ENCODE measurements around the gene HNRNPH3. TPM values are rescaled to one million over a fixed set of nuclear protein-coding genes. Genes with fewer than 3 reads are reported as not detected.

The HNRNPH3 gene
- total RNA-seq, 1 experiment from 2014 or later, result 244 TPM

- H3K79me2 ChIP-seq (ENCODE audit: insufficient read depth, low read length), result no peaks in the 10 kb centered on the region
- H2BK120ac ChIP-seq (ENCODE audit: low read depth, low read length, poor library complexity, severe bottlenecking), result no peak overlapping the region
- no peak overlapping the region for H2AK5ac ChIP-seq (ENCODE audit: insufficient read length, low read length)
- no peak overlapping the region for H3K4ac ChIP-seq (ENCODE audit: low read depth, low read length)
- no peak overlapping the region for H3K4me2 ChIP-seq (ENCODE audit: insufficient read depth, insufficient read length, low read length)
- WGBS (ENCODE audit: extremely low coverage, insufficient read length, low lambda C conversion rate), result no CpG with 5 or more reads among the region's 7 CpGs
- no peaks in the 10 kb centered on the region for H3K27me3 ChIP-seq (ENCODE audit: insufficient read depth, low read length)
- no peak overlapping the region for H4K8ac ChIP-seq (replicated peaks; ENCODE audit: insufficient read length, low read depth, low read length)
- Mint-ChIP-seq H3K27ac (no peak overlapping the region), H3K36me3 (ENCODE audit: insufficient read depth in 1 of 3, low read depth in 3 of 3) (no peaks in the 10 kb centered on the region), H3K27me3 (ENCODE audit: low read depth) (no peaks in the 10 kb centered on the region), H3K4me1 (peaks cover 9 to 14% of the 10 kb centered on the region in 2 experiments), H3K4me3 (no peak overlapping the region), H3K9me3 (no peaks in the 10 kb centered on the region)
- no peaks in the 10 kb centered on the region for H3K79me1 ChIP-seq (ENCODE audit: insufficient read depth, low read depth, low read length, poor library complexity, severe bottlenecking)
- H2BK20ac ChIP-seq (ENCODE audit: low read depth, low read length, poor library complexity, severe bottlenecking), result no peak overlapping the region
- no peak overlapping the region for H2AFZ ChIP-seq (ENCODE audit: low read length)
- no peak overlapping the region for H3K56ac ChIP-seq (ENCODE audit: insufficient read length, low read depth, low read length)
- TF ChIP-seq, protein P1, sequence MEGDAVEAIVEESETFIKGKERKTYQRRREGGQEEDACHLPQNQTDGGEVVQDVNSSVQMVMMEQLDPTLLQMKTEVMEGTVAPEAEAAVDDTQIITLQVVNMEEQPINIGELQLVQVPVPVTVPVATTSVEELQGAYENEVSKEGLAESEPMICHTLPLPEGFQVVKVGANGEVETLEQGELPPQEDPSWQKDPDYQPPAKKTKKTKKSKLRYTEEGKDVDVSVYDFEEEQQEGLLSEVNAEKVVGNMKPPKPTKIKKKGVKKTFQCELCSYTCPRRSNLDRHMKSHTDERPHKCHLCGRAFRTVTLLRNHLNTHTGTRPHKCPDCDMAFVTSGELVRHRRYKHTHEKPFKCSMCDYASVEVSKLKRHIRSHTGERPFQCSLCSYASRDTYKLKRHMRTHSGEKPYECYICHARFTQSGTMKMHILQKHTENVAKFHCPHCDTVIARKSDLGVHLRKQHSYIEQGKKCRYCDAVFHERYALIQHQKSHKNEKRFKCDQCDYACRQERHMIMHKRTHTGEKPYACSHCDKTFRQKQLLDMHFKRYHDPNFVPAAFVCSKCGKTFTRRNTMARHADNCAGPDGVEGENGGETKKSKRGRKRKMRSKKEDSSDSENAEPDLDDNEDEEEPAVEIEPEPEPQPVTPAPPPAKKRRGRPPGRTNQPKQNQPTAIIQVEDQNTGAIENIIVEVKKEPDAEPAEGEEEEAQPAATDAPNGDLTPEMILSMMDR (conservative IDR thresholded peaks at IDR 0.05), result no peak
- no peak for DNase-seq
- no peak overlapping the region for H3K18ac ChIP-seq (ENCODE audit: insufficient read length, low read depth, low read length)
- H3T11ph ChIP-seq (ENCODE audit: low read length), result no peak overlapping the region
- no peak overlapping the region for H2BK12ac ChIP-seq (ENCODE audit: insufficient read length, low read depth, low read length)
- H3K14ac ChIP-seq (ENCODE audit: insufficient read depth, low read length), result no peak overlapping the region
- no peaks in the 10 kb centered on the region for H3K9me3 ChIP-seq (ENCODE audit: control insufficient read depth, low read depth, low read length)
- H4K5ac ChIP-seq (ENCODE audit: insufficient read length, low read depth, low read length), result no peak overlapping the region
- H3K27ac ChIP-seq (ENCODE audit: insufficient read length, low read depth, low read length), result no peak overlapping the region
- no peak overlapping the region for H4K91ac ChIP-seq (ENCODE audit: insufficient read length, low read depth, low read length)
- no peaks in the 10 kb centered on the region for H3K23me2 ChIP-seq (ENCODE audit: insufficient read length, low read depth, low read length, poor library complexity, severe bottlenecking)
- H3K4me1 ChIP-seq (ENCODE audit: insufficient read depth, low read length), result no peaks in the 10 kb centered on the region
- H4K20me1 ChIP-seq (ENCODE audit: control insufficient read depth, insufficient read depth, insufficient read length), result no peaks in the 10 kb centered on the region
- no peak overlapping the region for H3K23ac ChIP-seq (ENCODE audit: insufficient read length, low read depth, low read length)
- H2BK5ac ChIP-seq (ENCODE audit: insufficient read length, low read length), result no peak overlapping the region
- H3K9ac ChIP-seq (ENCODE audit: extremely low read depth, insufficient read length, low read length), result no peak overlapping the region
- no peak overlapping the region for H2BK15ac ChIP-seq (ENCODE audit: low read depth, low read length)
Observed at GRCh38 chr10:68303849-68304412, 27.9 kb upstream of the HNRNPH3 start.

Data from H9 (cell line).